A375 (cell line): ENCODE data around the gene INSC. TPM values are rescaled to one million over a fixed set of nuclear protein-coding genes. Genes with fewer than 3 reads are reported as not detected.

ENCODE experiments used
- total RNA-seq: library from RNA; depleted of rRNA; stranded (reverse); fragments of >200 nt; shearing (Covaris generic); gene quantifications from 2 replicates; pipeline ENCODE4 v1.2.3, GENCODE V29; 2014; rRNA removed

INSC gene
- not detected in 2 replicates for total RNA-seq

DNA sequence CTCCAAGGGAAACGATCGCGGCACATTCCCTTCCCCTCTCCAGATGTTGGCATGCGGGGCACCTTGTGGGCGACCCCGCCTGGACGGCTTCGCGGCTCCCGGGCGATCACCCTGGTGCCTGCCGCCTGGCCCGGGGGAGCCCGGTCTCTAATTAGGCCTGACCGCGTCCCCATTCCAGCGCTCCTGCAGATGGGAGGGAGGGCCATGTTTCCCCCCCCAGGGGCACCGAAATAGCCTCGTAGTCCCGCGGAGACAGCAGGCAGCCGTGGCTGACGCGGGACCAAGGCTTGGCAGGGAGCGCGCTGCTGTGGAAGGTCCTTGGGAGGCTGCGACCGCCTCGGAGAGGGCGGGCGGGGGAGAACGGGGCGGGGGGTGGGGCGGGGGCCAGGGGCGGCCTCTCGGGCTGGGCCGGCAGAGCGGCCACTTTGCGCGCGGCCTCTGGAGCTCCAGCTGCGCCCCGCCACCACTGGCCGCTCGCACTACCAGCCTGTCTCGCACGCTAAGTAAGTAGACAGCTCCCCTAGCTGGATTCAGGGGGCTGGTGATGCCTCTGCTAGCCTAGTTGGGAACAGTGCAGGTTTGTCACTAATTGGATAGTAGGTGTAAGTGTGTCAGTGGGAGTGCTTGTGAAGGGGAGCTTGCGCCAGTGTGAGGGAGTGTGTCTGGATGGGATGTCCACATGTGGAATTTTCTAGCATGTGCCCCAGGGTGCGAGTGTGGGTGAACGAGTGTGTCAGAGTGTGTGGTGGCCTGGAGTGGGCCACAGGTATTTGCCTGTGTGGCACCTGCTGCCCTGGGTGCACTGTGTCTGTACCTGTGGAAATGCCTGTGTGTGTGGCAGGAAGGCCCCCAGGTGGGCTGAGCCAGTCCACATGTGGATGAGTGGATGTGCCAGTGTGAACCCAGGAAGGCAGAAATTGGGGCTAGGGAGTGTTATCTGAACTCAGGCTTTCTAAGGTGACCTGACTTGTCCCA lies at the start of gene INSC:
TSS of gene INSC (plus strand) at position 423 of the 975 bp plus-strand sequence. CDS start 34,252 bp downstream, outside the sequence.

GRCh38 chr11:15073361-15074205 lies 41.1 kb upstream of the INSC start, which contains the start of gene CALCB:
Gene CALCB (plus strand): TSS chr11:15073593. CDS start chr11:15074719, 1,126 bp downstream.

Other genes starting within 250 kb of the INSC start
- gene CYP2R1, start 222.7 kb upstream of the INSC start, total RNA-seq, result 1.3 and 4.8 TPM in 2 replicates
- not detected in 2 replicates for gene CALCA, start 142.6 kb upstream of the INSC start, total RNA-seq
- not detected in 2 replicates for gene CALCB, start 41.3 kb upstream of the INSC start, total RNA-seq